ENCODE results near the gene ARMC12.

Gene ARMC12

GRCh38 chr6:35737413-35738211, 780 bp downstream of the ARMC12 start:
- Histone ChIP-seq H3K4me3 (ENCODE audit: low read depth, low read length, poor library complexity, severe bottlenecking) (no peak overlapping the region), H3K27ac (ENCODE audit: low read depth, low read length, poor library complexity, severe bottlenecking) (no peak overlapping the region), H3K79me2 (ENCODE audit: insufficient read depth, low read length) (no peaks in the 10 kb centered on the region), H3K27me3 (ENCODE audit: insufficient read depth, low read length) (no peaks in the 10 kb centered on the region), H3K4me2 (ENCODE audit: low read length) (no peak overlapping the region), H3K36me3 (ENCODE audit: insufficient read depth, low read length) (no peaks in the 10 kb centered on the region), H3K9ac (ENCODE audit: low read length) (no peak overlapping the region; the same call in 1 of the 2 replicates), H4K20me1 (ENCODE audit: insufficient read depth, low read length) (no peaks in the 10 kb centered on the region), H3K4me1 (ENCODE audit: insufficient read depth, low read length, severe bottlenecking) (peaks cover 25% of the 10 kb centered on the region), H3K9me3 (ENCODE audit: low read length) (no peaks in the 10 kb centered on the region), H3F3A (ENCODE audit: insufficient read depth, low read length) (peaks cover 4% of the 10 kb centered on the region; the same call in 1 of the 2 replicates), H2AFZ (ENCODE audit: low read length) (no peak overlapping the region; the same call in 1 of the 2 replicates), H3K9me2 (ENCODE audit: low read depth, low read length) (no peaks in the 10 kb centered on the region)
- TF ChIP-seq CTCF (IDR thresholded peaks at IDR 0.05; ENCODE audit: low read length) (peak; percentile 91), EZH2 (IDR thresholded peaks at IDR 0.05; ENCODE audit: borderline replicate concordance, low read length) (no peak)

GRCh38 chr6:35739645-35740524, 3.1 kb downstream of the ARMC12 start:
- H3K4me3 ChIP-seq (ENCODE audit: low read depth, low read length, poor library complexity, severe bottlenecking): no peak overlapping the region
- H3F3A ChIP-seq (ENCODE audit: insufficient read depth, low read length): no peaks in the 10 kb centered on the region
- H2AFZ ChIP-seq (ENCODE audit: low read length): no peak overlapping the region
- H4K20me1 ChIP-seq (ENCODE audit: insufficient read depth, low read length): no peaks in the 10 kb centered on the region
- no peaks in the 10 kb centered on the region for H3K9me2 ChIP-seq (ENCODE audit: low read depth, low read length)
- H3K27me3 ChIP-seq (ENCODE audit: insufficient read depth, low read length): no peaks in the 10 kb centered on the region; the same call in 1 of the 2 replicates
- no peaks in the 10 kb centered on the region for H3K9me3 ChIP-seq (ENCODE audit: low read length)
- no peak overlapping the region for H3K9ac ChIP-seq (ENCODE audit: low read length)
- H3K4me2 ChIP-seq (ENCODE audit: low read length): no peak overlapping the region
- no peaks in the 10 kb centered on the region for H3K79me2 ChIP-seq (ENCODE audit: insufficient read depth, low read length)
- TF ChIP-seq EZH2 (IDR thresholded peaks at IDR 0.05; ENCODE audit: borderline replicate concordance, low read length) (no peak), CTCF (IDR thresholded peaks at IDR 0.05; ENCODE audit: low read length) (no peak)
- no peak overlapping the region for H3K27ac ChIP-seq (ENCODE audit: low read depth, low read length, poor library complexity, severe bottlenecking)
- no peaks in the 10 kb centered on the region for H3K36me3 ChIP-seq (ENCODE audit: insufficient read depth, low read length)
- H3K4me1 ChIP-seq (ENCODE audit: insufficient read depth, low read length, severe bottlenecking): peaks cover 16% of the 10 kb centered on the region

- Histone ChIP-seq H2AFZ (ENCODE audit: low read length) (no peak overlapping the region), H3K79me2 (ENCODE audit: insufficient read depth, low read length) (no peaks in the 10 kb centered on the region), H3K27ac (ENCODE audit: low read depth, low read length, poor library complexity, severe bottlenecking) (no peak overlapping the region), H3K9me2 (ENCODE audit: low read depth, low read length) (no peaks in the 10 kb centered on the region), H3K4me1 (ENCODE audit: insufficient read depth, low read length, severe bottlenecking) (no peaks in the 10 kb centered on the region), H3K9me3 (ENCODE audit: low read length) (0 out of 2 replicates have a peak, but pooled peaks cover 4% of the 10 kb centered on the region), H3K4me2 (ENCODE audit: low read length) (no peak overlapping the region), H3F3A (ENCODE audit: insufficient read depth, low read length) (no peaks in the 10 kb centered on the region), H3K36me3 (ENCODE audit: insufficient read depth, low read length) (peaks cover 3% of the 10 kb centered on the region; the same call in 1 of the 2 replicates), H4K20me1 (ENCODE audit: insufficient read depth, low read length) (no peaks in the 10 kb centered on the region), H3K4me3 (ENCODE audit: low read depth, low read length, poor library complexity, severe bottlenecking) (no peak overlapping the region), H3K9ac (ENCODE audit: low read length) (no peak overlapping the region), H3K27me3 (ENCODE audit: insufficient read depth, low read length) (no peaks in the 10 kb centered on the region; the same call in 1 of the 2 replicates)
- no peak for TF ChIP-seq EZH2 (IDR thresholded peaks at IDR 0.05; ENCODE audit: borderline replicate concordance, low read length)
- no peak for TF ChIP-seq CTCF (IDR thresholded peaks at IDR 0.05; ENCODE audit: low read length)
Observed at GRCh38 chr6:35742842-35743241, 6.0 kb downstream of the ARMC12 start.
